Tibial artery (tissue), 4 donors: Measurements from ENCODE around the gene RDM1.

ENCODE experiments used
- DNase-seq, 2 donors: peaks; one replicate each; pipeline ENCODE4 v3.0.0-alpha.2; 2019
- H3K27ac ChIP-seq, 2 donors: fragments of 200-600 bp; sonication (generic) in 1 of 2; 1 replicate in 1 of 2; 2 replicates in 1 of 2; pipeline ENCODE4 v1.5.1; 2018 to 2019; ENCODE audit warnings: mild to moderate bottlenecking in 1 of 2
- H3K27me3 ChIP-seq, 2 donors: fragments of 200-600 bp; sonication (generic) in 1 of 2; one replicate each; pipeline versions ENCODE4 v1.5.1 to v1.6.0; 2016 to 2019
- H3K36me3 ChIP-seq, 3 donors: fragments of 200-600 bp; sonication (generic) in 2 of 3; one replicate each; pipeline ENCODE4 v1.5.1; 2016 to 2019; ENCODE audit warnings: mild to moderate bottlenecking in 2 of 3
- H3K4me1 ChIP-seq, 4 donors: fragments of 200-600 bp; sonication (generic) in 2 of 4; 1 replicate in 3 of 4; 2 replicates in 1 of 4; pipeline ENCODE4 v1.5.1; 2016 to 2019
- H3K4me3 ChIP-seq, 2 donors: fragments of 200-600 bp; sonication (generic) in 1 of 2; 1 replicate in 1 of 2; 2 replicates in 1 of 2; pipeline ENCODE4 v1.5.1; 2018 to 2019; ENCODE audit warnings: mild to moderate bottlenecking in 2 of 2
- H3K9me3 ChIP-seq, 3 donors: fragments of 200-600 bp; sonication (generic) in 1 of 3; one replicate each; pipeline ENCODE4 v1.5.1; 2016 to 2019
- CTCF ChIP-seq, 2 experiments: fragments of 200-600 bp in 1 of 2; fragments of 450-650 bp in 1 of 2; IDR thresholded peaks; one replicate each; pipeline ENCODE4 v1.5.1; 2017 to 2019; ENCODE audit warnings: antibody characterized with exemption in 2 of 2, mild to moderate bottlenecking in 1 of 2, moderate library complexity in 1 of 2
- intact Hi-C: fragments of 100-400 bp; cut with DNase I; formaldehyde crosslinking; loops from one replicate; pipeline ENCODE4 v1.15.0; 2023; ENCODE audit warnings: low total_unique reads

The RDM1 gene

GRCh38 chr17:35877345-35878029 lies 53.1 kb downstream of the RDM1 start:
- no peak overlapping the region for H3K4me3 ChIP-seq
- no peak for DNase-seq
- H3K9me3 ChIP-seq = no peaks in the 10 kb centered on the region
- intact Hi-C loops = no loop called here
- no peaks in the 10 kb centered on the region for H3K4me1 ChIP-seq
- H3K27me3 ChIP-seq = no peaks in the 10 kb centered on the region
- no peak for TF ChIP-seq CTCF (IDR thresholded peaks at IDR 0.05)
- no peaks in the 10 kb centered on the region for H3K36me3 ChIP-seq
- no peak overlapping the region for H3K27ac ChIP-seq

GRCh38 chr17:35876534-35876933 lies 54.0 kb downstream of the RDM1 start:
- Histone ChIP-seq H3K36me3 (no peaks in the 10 kb centered on the region), H3K9me3 (no peaks in the 10 kb centered on the region), H3K4me1 (no peaks in the 10 kb centered on the region), H3K4me3 (no peak overlapping the region), H3K27ac (no peak overlapping the region), H3K27me3 (no peaks in the 10 kb centered on the region)
- intact Hi-C loops = no loop called here
- no peak for TF ChIP-seq CTCF (IDR thresholded peaks at IDR 0.05)
- DNase-seq = no peak

DNA sequence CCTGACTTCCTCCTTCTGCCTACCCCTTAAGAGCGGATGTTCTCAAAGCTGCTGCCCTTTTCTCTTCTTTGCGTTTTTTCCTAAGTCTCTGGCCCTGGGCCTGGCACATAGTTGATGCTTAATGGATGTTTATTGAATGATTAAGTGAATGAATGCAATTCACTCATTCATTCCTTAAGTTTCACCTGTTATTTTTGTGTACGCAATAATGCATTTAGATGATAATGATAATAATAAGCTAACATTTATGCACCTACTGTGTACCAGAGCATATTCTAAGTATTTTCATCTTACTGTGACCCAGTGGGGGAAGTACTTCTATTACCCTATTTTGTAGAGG lies 54.8 kb downstream of the RDM1 start:
- no peaks in the 10 kb centered on the region for H3K9me3 ChIP-seq
- TF ChIP-seq CTCF (IDR thresholded peaks at IDR 0.05) = no peak
- H3K4me3 ChIP-seq = no peak overlapping the region
- intact Hi-C loops = no loop called here
- no peaks in the 10 kb centered on the region for H3K4me1 ChIP-seq
- no peak for DNase-seq
- H3K36me3 ChIP-seq = no peaks in the 10 kb centered on the region
- no peaks in the 10 kb centered on the region for H3K27me3 ChIP-seq
- H3K27ac ChIP-seq = no peak overlapping the region

- H3K4me1 ChIP-seq = no peaks in the 10 kb centered on the region
- no peaks in the 10 kb centered on the region for H3K9me3 ChIP-seq
- intact Hi-C loops = no loop called here
- TF ChIP-seq CTCF (IDR thresholded peaks at IDR 0.05) = no peak
- H3K36me3 ChIP-seq = no peaks in the 10 kb centered on the region
- no peaks in the 10 kb centered on the region for H3K27me3 ChIP-seq
- no peak overlapping the region for H3K4me3 ChIP-seq
- DNase-seq = no peak
- H3K27ac ChIP-seq = no peak overlapping the region
Observed at GRCh38 chr17:35875072-35875799, 55.3 kb downstream of the RDM1 start.

DNA sequence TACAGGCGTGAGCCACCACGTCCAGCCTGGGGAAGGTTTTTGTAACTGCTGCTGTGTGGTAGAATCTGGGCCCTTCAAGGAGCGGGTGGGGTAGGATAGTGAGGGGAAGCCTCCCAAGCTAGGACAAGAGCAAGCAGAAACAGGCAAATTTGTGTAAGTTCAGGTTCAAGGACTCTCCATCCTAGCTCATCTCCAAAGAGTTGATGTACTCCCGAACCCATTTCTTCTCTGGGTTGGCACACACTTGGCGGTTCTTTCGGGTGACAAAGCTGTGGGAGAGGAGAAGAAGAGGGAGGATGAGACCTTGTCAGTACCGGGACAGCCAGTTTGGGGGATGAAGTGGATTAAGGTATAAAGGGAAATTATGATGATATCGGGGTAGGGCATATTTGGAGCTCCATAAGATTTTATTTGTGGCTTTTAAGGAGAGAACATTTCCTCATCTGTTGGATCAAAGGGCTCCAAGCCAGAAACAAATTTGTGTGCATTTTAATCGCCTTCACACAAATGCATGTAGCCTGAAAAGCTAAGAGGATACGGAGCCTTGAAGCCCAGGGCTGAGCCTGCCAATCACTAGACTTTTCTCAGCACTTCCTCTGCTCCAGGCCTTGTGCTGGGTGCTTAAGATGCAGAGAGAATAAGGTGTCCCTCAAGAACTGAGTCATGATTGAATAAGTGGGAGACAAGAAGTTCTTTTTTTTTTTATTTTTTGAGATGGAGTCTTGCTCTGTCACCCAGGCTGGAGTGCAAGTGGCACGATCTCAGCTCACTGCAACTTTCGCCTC lies 58.2 kb downstream of the RDM1 start:
- H3K4me1 ChIP-seq = no peaks in the 10 kb centered on the region
- no peaks in the 10 kb centered on the region for H3K27me3 ChIP-seq
- TF ChIP-seq CTCF (IDR thresholded peaks at IDR 0.05) = no peak
- intact Hi-C loops = no loop called here
- H3K4me3 ChIP-seq = no peak overlapping the region
- H3K9me3 ChIP-seq = no peaks in the 10 kb centered on the region
- no peak for DNase-seq
- no peaks in the 10 kb centered on the region for H3K36me3 ChIP-seq
- no peak overlapping the region for H3K27ac ChIP-seq
